ENCODE results near the gene DCAF12L1. TPM values are rescaled to one million over a fixed set of nuclear protein-coding genes. Genes with fewer than 3 reads are reported as not detected.

DCAF12L1 gene
- polyA plus RNA-seq (2011; rRNA removed) (not detected in 2 replicates), polyA minus RNA-seq (2011; rRNA and poly(A)+ RNA removed) (not detected in 2 replicates)

- H3K36me3 ChIP-seq (ENCODE audit: control insufficient read depth, insufficient read depth, low read length): no peaks in the 10 kb centered on the region
- ChIA-PET POLR2A (no interaction called here), CTCF (no interaction called here)
- H3K4me3 ChIP-seq (ENCODE audit: low read depth, low read length): no peak within 1 kb of the TSS
- DNase-seq (ENCODE audit: low read depth): no peak
- TF ChIP-seq CTCF (IDR thresholded peaks at IDR 0.05; ENCODE audit: insufficient read depth, low read depth, low read length): no peak
- H3K27me3 ChIP-seq (ENCODE audit: control insufficient read depth, insufficient read depth, low read length): no peaks in the 10 kb centered on the region
These were observed at the start of gene DCAF12L1 for GRCh38 chrX:126552313-126553022. Gene DCAF12L1 (minus strand): TSS chrX:126552814. CDS start chrX:126552608, 206 bp downstream.

GRCh38 chrX:126580877-126581276 is 28.3 kb upstream of the DCAF12L1 start:
- TF ChIP-seq CTCF (IDR thresholded peaks at IDR 0.05; ENCODE audit: insufficient read depth, low read depth, low read length): no peak
- H3K27me3 ChIP-seq (ENCODE audit: control insufficient read depth, insufficient read depth, low read length): no peaks in the 10 kb centered on the region
- POLR2A ChIA-PET: no interaction called here
- no peak for DNase-seq (ENCODE audit: low read depth)
- CTCF ChIA-PET: no interaction called here
- no peaks in the 10 kb centered on the region for H3K36me3 ChIP-seq (ENCODE audit: control insufficient read depth, insufficient read depth, low read length)
- H3K4me3 ChIP-seq (ENCODE audit: low read depth, low read length): no peak overlapping the region

GRCh38 chrX:126575911-126576310 is 23.3 kb upstream of the DCAF12L1 start:
- POLR2A ChIA-PET: no interaction called here
- no peak for DNase-seq (ENCODE audit: low read depth)
- no peak for TF ChIP-seq CTCF (IDR thresholded peaks at IDR 0.05; ENCODE audit: insufficient read depth, low read depth, low read length)
- no peaks in the 10 kb centered on the region for H3K36me3 ChIP-seq (ENCODE audit: control insufficient read depth, insufficient read depth, low read length)
- CTCF ChIA-PET: no interaction called here
- H3K4me3 ChIP-seq (ENCODE audit: low read depth, low read length): no peak overlapping the region
- H3K27me3 ChIP-seq (ENCODE audit: control insufficient read depth, insufficient read depth, low read length): no peaks in the 10 kb centered on the region

- CTCF ChIA-PET: no interaction called here
- POLR2A ChIA-PET: no interaction called here
- no peaks in the 10 kb centered on the region for H3K27me3 ChIP-seq (ENCODE audit: control insufficient read depth, insufficient read depth, low read length)
These were observed 4.5 kb upstream of the DCAF12L1 start for GRCh38 chrX:126557151-126557550.

More at GRCh38 chrX:126557151-126557550, 4.5 kb upstream of the DCAF12L1 start:
- Histone ChIP-seq H3K36me3 (ENCODE audit: control insufficient read depth, insufficient read depth, low read length) (no peaks in the 10 kb centered on the region), H3K4me3 (ENCODE audit: low read depth, low read length) (no peak overlapping the region)
- no peak for DNase-seq (ENCODE audit: low read depth)
- no peak for TF ChIP-seq CTCF (IDR thresholded peaks at IDR 0.05; ENCODE audit: insufficient read depth, low read depth, low read length)
